SKM-1 treated with dmso at 0.1 percent for 144 hours (cell line): ENCODE results near the gene CTSG.
"Not testable (repeated sequence)": the region's sequence is repeated elsewhere in the genome, so short reads cannot be mapped to it uniquely, and the experiment has no call there.

Experiments used
- DNase-seq: peaks from one replicate; lab custom pipeline; 2025; ENCODE audit not compliant: unreplicated experiment; lab: John Stamatoyannopoulos, UW

CTSG gene, protein sequence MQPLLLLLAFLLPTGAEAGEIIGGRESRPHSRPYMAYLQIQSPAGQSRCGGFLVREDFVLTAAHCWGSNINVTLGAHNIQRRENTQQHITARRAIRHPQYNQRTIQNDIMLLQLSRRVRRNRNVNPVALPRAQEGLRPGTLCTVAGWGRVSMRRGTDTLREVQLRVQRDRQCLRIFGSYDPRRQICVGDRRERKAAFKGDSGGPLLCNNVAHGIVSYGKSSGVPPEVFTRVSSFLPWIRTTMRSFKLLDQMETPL

GRCh38 chr14:24576182-24576581 lies at the start of gene CTSG:
Gene CTSG, minus strand, starts transcription at chr14:24576250. Its CDS starts 27 bp downstream, at chr14:24576223.
- peak; percentile 68 for DNase-seq

- DNase-seq, result no peak
Measured at GRCh38 chr14:24613747-24614146, 37.7 kb upstream of the CTSG start.

DNA sequence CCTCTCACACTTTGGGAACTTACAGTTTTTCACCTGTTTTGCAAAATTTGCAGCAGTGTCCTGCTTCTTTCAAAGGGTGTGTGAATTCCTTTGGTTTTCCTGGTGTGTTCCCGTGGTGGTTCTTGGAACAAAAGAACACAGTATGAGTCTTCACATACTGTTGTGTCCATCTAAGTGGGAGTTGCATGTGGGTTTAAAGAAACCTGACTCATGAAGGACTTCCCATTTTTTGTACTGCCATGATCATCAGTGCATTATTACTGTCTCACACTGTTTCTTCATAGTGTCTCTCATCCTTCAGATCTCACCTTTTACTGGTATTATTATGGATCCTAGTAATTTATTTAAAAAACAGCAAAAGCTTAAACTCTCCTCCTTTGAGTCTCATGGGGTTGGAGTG lies 37.2 kb upstream of the CTSG start:
- DNase-seq, result no peak

DNA sequence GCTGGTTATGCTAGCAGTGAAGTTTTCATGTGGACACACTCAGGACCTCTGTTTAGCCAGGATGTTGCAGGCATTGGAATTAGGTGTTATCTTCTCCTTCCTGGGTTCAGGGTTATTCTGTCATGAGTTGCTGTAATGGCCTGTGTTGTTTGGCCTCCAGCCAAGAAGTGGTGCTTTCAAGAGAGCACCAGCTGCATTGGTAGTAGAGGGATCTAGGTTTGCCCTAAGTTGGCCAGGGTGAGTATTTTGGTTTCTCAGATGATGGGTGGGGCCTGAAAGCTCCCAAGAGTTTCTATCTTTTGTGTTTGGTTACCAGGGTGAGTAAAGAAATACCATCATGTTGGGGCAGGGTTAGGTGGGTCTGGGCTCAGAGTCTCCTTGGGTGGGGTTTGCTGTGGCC lies 36.1 kb upstream of the CTSG start:
- no peak for DNase-seq

DNA sequence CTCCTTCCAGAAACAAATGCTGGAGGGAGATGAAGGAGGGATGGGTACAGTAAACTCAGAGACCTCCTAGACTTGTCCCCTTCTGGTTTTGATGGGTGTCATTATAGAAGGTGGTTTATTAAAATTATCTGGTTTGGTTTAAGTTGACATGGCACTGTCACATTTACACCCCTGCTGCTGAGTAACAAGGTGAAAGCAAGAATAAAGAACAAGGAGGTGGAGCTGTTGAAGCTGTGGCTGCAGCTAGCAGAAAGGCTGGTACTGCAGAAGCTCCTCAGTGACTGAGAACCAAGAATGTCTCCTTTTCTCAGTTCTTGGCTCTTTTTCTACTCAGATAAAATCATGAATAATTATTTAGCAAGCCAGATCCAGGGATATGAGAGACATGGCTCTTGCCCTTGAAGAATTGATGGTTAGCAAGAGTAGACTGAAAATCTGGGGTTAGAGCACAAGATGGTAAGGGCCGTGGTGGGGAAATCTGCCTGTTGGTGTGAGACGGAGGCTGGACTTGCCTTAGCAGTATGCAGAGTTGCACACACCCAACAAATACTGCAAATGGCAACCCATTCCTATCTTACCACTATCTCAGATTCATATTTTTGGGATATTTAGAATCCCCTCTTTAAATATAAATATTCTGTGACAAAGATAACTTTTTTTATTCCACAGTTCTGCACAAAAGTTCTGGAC lies 33.8 kb upstream of the CTSG start, which contains the start of gene GZMH:
Gene GZMH (minus strand): TSS at position 31 of the 690 bp plus-strand sequence. CDS start 72 bp downstream, outside the sequence.
- DNase-seq, result no peak

DNA sequence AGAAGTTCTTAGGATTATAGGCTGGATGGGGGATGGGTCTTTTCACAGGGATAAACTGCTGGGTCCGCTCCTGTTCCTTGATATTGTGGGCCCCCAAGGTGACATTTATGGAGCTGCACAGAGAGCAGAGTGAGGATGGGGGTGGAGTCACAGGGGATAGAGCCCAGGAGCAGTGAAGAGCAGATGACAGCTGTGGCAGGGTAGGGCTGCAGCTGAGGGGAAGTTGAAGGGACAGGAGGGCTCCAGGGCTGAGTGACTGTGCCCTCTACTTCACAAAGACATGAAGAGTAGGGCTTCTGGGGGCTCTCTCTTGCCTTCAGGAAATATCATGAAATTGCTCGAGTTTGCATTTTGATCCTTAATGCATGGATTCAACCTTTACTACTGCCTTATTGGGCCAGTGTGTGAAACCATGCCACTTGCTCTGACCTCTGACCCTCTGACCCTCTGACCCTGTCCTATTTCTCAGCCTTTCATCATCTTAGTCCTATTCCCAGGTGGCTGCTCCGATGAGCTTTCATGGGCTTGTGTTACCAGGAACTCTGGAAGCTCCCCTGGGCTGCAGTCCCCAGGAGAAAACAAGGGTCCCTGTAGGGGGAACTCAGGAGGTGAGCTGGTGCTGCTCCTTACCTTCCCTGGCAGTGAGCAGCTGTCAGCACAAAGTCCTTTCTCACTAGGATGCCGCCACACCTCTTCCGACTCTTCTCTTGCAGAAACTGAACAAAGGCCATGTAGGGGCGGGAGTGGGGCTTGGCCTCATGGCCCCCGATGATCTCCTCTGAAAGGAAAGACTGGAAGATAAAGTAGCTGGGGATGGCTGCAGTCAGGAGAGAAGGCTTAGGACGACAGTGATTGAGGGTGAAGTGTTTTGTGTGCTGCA lies 31.8 kb upstream of the CTSG start:
- no peak for DNase-seq

- no peak for DNase-seq
Measured at GRCh38 chr14:24607081-24607480, 31.0 kb upstream of the CTSG start.

DNA sequence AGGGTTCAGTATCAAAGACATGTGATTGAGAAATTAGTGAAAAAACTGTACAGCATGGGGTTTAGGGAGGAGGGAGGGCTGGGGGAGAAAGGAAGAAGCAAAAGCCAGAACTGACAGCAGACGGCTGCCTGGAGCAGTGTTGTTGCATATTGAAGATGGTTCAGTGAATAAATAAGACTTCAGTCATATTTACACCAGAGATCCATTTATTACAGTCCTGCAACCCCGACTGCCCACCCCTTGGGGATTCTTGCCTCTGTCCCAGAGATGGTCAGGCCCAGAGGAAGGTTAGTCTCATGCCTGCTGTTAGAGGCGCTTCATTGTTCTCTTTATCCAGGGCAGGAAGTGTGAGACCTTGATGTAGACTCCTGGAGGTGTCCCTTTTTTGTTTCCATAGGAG lies 30.2 kb upstream of the CTSG start:
- no peak for DNase-seq

- peak; percentile 0 for DNase-seq
Measured at GRCh38 chr14:24605435-24606190, 29.6 kb upstream of the CTSG start.

GRCh38 chr14:24597403-24597802 lies 21.4 kb upstream of the CTSG start:
- DNase-seq, result no peak

DNA sequence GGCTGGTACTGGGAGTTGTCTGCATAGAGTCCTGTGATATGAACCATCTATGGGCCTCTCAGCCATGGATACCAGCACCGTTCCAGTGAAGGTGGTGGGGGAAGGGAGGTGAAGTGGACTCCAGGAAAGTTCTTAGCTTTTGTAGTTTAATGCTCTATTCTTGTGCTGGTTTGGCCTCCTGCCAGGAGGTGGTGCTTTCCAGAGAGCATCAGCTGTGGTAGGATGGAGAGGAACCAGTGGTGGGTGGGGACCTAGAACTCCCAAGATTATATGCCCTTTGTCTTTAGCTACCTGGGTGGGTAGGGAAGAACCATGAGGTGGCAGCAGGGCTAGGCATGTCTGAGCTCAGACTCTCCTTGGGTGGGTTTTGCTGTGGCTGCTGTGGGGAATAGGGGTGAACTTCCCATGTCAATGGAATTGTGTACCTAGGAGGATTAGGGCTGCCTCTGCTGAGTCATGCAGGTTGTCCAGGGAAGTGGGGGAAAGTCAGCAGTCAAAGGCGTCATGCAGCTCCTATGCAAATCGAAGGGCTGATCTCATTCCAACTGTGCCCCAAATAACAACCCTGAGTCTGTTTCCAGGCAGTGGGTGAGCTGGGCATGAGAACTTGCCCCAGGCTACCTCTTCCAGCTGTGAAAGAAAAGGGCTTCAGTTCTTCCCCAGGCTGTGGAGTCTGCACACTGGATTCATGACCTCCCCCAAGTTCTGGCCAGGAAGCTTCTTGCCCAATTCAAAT lies 19.2 kb upstream of the CTSG start:
- no peak for DNase-seq

DNA sequence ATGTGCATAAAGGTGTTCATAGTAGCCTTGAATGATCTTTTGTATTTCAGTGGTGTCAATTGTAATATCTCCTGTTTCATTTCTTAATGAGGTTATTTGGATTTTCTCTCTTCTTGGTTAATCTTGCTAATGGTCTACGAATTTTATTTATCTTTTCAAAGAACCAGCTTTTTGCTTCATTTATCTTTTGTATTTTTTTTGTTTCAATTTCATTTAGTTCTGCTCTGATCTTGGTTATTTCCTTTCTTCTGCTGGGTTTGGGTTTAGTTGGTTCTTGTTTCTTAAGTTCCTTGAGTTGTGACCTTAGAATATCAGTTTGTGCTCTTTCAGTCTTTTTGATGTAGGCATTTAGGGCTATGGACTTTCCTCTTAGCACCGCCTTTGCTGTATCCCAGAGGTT lies 15.0 kb upstream of the CTSG start:
- DNase-seq, result not testable (repeated sequence)

DNA sequence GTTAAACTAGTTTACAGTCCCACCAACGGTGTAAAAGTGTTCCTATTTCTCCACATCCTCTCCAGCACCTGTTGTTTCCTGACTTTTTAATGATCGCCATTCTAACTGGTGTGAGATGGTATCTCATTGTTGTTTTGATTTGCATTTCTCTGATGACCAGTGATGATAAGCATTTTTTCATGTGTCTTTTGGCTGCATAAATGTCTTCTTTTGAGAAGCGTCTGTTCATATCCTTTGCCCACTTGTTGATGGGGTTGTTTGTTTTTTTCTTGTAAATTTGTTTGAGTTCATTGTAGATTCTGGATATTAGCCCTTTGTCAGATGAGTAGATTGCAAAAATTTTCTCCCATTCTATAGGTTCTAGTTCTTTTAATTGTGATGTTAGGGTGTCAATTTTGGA lies 8.4 kb upstream of the CTSG start:
- DNase-seq, result not testable (repeated sequence)

DNA sequence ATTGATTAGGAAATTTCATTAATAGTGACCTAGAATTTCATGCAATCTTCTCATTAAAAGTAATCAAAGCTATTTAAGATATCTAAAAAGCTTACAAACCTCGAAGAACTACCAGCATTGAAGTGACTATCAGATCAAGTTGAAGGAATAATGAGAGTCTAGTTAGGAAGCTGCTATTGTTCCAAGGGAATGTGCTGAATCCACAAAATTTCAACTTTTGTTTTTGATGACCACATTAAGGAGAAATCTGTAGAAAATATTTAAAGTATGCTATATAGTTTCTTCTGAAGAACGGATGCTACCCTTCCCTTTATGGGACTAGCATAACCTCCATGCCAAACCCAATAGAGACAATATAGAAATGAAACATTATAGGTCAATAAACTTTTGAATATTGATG lies 2.5 kb upstream of the CTSG start:
- DNase-seq, result no peak

GRCh38 chr14:24576771-24577170 lies 721 bp upstream of the CTSG start:
- DNase-seq, result peak; percentile 25

DNA sequence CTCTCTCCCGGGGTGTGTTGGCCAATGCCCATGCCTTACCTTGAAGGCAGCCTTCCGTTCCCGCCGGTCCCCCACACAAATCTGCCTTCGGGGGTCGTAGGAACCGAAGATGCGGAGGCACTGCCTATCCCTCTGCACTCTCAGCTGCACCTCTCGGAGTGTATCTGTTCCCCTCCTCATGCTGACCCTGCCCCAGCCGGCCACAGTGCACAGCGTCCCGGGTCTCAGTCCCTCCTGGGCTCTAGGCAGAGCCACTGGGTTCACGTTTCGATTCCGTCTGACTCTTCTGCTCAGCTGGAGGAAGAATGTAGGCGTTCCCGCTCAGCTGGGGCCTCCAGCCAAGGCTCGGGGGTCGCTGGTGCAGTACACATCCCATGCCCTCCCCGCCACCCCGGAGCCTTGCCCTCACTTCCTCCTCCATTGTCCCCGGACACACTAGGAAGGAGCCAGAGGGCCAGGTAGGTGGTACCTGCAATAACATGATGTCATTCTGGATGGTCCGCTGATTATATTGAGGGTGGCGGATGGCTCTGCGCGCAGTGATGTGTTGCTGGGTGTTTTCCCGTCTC lies 1.8 kb downstream of the CTSG start:
- no peak for DNase-seq

DNA sequence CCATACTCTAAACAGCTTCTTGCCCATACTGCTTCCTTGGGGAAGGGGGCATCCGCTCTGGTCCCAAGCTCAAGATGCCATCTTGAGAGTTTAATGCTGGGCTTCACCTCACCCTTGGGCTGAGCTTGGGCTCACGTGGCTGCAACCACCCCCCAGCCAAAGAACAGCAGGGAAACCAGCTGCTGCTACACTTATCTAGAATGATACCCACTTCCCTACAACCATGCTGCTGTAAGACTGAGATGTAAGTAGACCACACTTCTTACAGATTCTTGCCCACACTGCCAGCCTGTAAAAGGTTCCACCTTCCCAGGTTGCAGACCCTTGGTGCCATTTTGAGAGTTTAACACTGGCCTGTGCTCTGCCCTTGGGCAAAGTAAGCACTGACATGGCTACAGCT lies 9.7 kb downstream of the CTSG start:
- no peak for DNase-seq

DNA sequence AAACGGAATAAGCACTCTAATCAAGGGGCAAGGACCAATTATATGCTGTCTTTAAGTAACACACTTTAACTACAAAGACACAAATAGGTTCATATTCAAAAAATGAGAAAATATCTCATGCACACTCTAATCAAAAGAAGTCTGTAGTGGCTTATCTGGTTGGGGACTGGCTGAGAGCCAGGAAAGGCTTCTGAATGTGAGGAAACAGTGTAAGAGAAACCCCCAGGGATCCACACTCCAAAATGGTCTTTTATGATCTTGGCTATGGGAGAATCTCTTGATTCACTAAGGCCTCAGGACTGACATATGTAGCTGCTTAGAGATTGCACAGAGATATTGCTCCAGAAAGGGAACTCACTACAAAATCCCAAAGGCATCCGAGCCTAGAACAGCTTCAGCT lies 10.3 kb downstream of the CTSG start:
- DNase-seq, result no peak

GRCh38 chr14:24563505-24563904 lies 12.5 kb downstream of the CTSG start:
- no peak for DNase-seq

DNA sequence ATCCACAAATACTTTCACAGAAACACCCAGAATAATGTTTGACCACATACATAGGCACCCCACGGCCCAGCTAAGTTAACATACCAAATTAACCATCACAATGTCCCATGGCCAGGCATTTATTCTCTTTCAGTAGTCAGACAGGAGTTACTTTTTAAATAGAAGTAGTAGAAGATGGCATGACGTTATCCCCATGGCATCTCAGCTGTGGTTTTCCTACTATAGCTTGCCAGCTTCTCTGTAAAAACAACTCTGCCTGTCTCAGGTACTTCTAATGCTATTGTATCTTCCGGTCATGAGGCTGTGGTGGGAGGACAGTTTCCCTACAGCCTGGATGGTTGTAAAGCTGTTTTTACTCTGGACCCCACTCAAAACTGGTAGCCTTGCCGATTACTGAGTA lies 19.3 kb downstream of the CTSG start:
- no peak for DNase-seq
